Stimulated activated CD4-positive, alpha-beta T cell treated with anti-CD3 and anti-CD28 coated beads, Interleukin-1b, Interleukin-23, amount 100 ng/mL, for 1 hour (primary cell): Measurements from ENCODE around the gene ANKRD2.
A peak's percentile ranks its signal among the peaks of the same experiment; 100 is the strongest.
"Not testable (repeated sequence)": the region's sequence is repeated elsewhere in the genome, so short reads cannot be mapped to it uniquely, and the experiment has no call there.

Experiments
- DNase-seq, 2 donors: peaks; one replicate each; pipeline ENCODE4 v3.0.0-alpha.2; 2020; ENCODE audit warnings: low read depth in 2 of 2

Gene ANKRD2, protein sequence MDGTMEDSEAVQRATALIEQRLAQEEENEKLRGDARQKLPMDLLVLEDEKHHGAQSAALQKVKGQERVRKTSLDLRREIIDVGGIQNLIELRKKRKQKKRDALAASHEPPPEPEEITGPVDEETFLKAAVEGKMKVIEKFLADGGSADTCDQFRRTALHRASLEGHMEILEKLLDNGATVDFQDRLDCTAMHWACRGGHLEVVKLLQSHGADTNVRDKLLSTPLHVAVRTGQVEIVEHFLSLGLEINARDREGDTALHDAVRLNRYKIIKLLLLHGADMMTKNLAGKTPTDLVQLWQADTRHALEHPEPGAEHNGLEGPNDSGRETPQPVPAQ

DNA sequence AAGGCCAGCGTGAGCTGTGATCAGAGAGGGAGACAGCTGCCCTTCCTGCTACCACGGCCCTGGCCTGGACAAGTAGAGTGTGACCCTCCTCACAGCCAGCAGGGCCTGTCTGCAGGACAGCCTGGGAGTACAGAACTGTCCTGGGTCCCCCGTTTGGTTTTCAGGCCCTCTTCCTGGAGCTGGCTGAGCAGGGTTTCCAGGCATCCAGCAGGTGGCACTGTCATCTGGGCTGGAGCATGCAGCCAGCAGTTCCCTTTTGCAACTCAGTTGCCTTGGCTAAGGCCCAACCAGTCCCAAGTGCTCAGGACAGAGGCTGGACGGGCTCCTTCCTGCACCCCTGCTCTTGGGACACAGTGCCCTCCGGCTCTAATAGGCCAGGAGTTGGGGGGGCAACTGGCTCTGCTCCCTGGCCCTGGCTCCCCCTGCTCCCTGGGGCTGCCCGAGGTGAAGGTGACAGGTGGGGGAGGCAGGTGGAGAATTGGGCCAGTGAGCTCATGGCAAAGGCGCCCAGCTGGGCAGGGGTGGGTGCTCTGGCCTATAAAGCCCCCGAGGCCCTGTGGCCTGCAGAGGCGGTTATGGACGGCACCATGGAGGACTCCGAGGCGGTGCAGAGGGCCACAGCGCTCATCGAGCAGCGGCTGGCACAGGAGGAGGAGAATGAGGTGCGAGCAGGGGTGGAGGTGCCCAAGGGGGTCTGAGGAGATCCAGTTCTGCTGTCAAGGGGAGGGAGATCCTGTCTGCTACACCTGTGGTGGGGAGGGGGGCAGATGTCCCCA lies at the start of gene ANKRD2:
TSS of gene ANKRD2 (plus strand) at position 566 of the 776 bp plus-strand sequence. CDS start at position 576, 10 bp downstream.
- peak; percentile 8 to 15 for DNase-seq

GRCh38 chr10:97522937-97523336 lies 49.6 kb upstream of the ANKRD2 start:
- no peak for DNase-seq

DNA sequence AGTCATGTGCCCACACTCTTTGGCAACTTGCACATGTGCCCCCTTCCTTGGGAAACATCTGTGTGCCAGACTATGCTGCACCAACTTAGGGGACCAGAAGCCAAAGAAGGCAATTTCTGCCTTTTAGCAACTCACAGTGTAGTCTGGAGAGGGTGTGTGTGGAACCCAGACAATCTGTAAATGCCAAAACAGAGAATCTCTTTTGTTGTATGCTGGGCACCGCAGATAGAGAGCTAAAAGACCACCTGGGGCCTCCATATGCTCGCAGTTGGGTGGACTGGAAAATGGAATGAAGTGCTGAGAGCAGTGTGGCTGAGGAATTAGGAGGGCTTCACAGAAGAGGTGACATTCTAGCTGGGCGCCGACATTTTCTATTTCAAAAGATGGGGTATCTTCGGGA lies 47.5 kb upstream of the ANKRD2 start:
- DNase-seq, result no peak

DNA sequence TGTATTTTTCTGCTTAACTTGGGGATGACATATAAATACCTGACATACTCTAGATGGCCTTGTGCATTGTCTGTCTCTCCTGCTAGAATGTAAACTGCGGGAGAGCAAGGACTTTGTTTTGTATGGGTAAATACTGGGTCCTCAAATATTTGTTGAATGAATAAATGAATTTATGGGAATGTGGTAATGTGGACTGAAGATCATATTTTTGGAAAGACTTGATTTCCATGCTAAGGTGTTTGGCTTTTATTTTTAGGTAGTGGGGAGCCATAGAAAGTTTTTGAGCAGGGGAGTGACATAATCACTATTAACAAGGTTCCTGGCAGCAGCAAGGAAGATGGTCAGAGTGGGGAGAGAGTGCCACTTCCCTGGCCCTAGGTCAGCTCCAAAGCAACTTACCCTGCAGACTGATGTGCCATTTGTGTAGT lies 46.9 kb upstream of the ANKRD2 start:
- DNase-seq, result no peak

DNA sequence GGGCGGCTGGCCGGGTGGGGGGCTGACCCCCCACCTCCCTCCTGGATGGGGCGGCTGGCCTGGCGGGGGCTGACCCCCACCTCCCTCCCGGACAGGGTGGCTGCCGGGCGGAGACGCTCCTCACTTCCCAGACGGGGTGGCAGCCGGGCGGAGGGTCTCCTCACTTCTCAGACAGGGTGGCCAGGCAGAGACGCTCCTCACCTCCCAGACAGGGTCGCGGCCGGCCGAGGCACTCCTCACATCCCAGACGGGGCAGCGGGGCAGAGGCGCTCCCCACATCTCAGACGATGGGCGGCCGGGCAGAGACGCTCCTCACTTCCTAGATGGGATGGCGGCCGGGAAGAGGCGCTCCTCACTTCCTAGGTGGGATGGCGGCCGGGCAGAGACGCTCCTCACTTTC lies 43.7 kb upstream of the ANKRD2 start:
- DNase-seq, result not testable (repeated sequence)

DNA sequence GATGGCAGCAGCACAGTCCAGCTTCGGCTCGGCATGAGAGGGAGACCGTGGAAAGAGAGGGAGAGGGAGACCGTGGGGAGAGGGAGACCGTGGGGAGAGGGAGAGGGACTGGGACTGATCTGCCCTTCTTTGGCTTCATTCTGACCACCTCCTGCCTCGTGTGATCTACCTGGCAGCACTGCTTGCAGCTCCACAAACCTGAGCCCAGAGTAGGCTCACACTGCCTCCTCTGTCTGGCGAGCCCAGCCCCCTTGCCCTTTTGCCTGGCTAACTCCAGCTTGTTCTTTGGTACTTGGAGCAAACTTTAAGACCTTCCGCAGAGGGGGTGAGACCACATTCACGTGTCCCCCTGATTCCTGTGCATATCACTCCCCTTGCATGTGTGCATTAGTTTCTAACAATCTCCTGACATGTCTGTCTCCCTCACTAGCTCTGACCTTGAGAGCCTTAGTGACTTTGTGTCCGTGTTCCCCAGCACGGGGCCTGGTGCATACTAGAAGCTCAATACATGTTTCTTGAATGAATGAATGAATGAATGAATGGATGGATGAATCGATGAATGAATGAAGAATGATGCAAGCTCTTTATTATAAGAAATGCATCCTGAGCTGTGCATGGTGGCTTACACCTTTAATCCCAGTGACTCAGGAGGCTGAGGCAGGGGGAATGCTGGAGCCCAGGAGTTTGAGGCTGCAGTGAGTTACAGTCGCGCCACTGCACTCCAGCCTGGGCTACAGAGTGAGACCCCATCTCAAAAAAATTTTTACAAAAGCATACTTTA lies 42.7 kb upstream of the ANKRD2 start:
- no peak for DNase-seq

GRCh38 chr10:97531401-97531986 lies 41.1 kb upstream of the ANKRD2 start:
- DNase-seq, result no peak

GRCh38 chr10:97532935-97533671 lies 39.5 kb upstream of the ANKRD2 start:
- DNase-seq, result no peak

- DNase-seq, result no peak
Observed at GRCh38 chr10:97533888-97534287, 38.7 kb upstream of the ANKRD2 start.

- no peak for DNase-seq
Observed at GRCh38 chr10:97534746-97535367, 37.7 kb upstream of the ANKRD2 start.

GRCh38 chr10:97537186-97537869 lies 35.3 kb upstream of the ANKRD2 start:
- no peak for DNase-seq

DNA sequence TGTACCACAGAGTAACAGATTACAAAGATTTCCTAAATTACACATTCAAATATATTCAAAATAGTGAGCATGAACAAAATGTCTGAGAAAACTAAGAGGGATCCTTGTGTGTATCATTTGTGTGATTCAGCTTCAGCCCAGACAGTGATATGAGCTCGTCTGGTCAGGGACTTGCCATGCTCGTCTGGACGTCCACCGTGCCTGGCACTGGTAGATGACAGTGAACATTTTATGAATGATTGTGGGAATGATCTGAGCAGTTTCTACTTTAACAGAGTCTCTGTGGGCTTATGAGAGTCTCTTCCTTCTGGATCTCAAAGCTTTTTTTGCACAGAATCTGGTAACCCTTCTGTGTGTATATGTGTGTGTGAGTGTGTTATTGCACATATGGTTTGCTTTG lies 34.2 kb upstream of the ANKRD2 start:
- no peak for DNase-seq

DNA sequence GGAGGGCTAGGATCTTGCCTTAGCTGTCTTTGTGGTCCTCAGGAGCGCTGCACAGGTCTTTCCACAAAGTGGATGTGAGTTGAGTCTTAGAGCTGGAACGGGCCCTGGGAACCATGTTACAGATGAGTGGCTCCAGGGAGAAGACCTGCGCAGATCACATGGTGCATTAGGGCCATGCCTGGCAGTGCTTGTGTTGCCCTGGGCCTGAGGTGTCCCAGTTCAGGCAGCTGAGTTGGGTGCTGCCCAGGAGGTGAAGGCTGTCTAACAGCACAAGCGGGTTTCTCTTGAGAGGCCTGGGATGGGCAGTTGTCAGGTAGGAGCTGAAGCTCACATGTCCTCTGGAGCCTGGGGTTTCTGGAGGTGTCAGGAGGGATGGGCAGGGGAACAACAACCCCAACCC lies 33.7 kb upstream of the ANKRD2 start:
- DNase-seq, result no peak

GRCh38 chr10:97539523-97540200 lies 32.9 kb upstream of the ANKRD2 start:
- DNase-seq, result no peak

DNA sequence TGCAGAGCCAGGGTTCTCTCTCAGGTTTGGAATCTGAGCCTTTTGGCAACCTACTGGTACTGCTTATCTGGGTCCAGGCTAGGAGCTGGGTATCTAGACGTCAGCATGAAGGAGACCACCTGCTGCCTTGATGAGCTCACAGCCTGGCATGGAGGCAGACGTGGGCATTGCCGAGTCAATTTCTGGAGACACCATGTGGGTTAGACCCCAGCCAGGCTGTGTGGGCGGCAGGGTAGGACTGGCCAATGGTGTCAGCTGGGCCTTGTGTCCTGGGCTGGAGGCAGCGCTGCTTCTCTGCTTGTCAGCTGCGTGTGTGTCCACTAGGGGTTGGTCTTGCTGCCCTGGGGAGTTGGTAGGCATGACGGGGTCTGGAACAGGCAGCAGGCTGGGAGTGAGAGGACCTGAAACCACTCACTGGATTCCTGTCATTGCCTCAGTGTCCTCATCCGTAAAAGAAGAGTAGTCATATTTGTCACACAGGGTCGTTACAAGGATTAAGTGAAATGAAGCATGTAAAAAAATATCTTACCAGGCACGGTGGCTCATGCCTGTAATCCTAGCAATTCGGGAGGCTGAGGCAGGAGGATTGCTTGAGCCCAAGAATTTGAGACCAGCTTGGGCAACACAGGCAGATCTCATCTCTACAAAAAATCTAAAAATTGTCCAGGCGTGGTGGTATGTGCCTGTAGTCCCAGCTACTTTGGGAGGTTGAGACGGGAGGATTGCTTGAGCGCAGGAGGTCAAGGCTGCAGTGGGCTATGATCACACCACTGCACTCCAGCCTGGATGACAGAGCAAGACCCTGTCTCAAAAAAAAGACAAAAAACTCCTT lies 31.7 kb upstream of the ANKRD2 start:
- no peak for DNase-seq

DNA sequence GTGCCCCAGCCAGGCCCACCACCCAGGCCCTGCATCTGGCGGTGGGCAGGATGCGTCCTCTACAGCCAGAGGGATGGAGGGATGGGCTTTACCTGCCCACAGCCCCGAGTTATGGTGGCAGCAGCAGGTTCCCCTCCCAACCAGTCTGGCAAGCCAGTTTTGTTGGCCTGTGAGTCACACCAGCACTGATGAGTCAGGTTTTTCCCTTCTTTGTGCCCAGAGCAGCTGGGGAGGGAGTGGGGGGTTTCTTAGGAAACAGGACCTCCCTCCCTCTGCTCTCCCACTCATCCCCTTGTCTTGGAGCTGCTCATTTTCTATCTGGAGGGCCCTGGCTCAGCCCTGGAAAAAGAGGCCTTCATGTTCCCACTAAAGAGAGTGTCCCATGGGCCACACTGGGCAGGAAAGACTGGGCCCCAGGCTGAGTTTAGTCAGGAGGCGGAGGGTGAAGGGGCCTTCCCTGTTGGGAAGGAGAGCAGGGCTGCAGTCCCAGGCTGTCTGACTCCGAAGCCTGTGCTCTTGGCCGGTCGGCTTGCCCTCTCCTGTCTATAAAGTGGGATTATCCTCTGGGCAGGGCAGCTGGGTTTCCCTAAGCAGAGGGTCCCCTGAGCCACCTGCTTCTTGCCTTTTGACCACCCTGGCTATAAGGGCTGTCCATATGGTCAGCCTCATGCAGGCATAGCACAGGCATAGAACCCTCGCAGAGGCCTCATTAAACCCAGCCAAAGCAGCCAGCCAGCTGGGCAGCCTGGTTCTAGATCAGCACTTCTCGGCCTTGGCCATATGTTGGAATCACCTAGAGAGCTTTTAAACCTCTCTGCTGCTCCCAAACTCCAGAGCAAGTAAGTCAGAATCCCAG lies 30.2 kb upstream of the ANKRD2 start:
- DNase-seq, result no peak

GRCh38 chr10:97543025-97543546 lies 29.5 kb upstream of the ANKRD2 start:
- DNase-seq, result no peak
